ENCODE measurements around the gene AFF1. TPM values are rescaled to one million over a fixed set of nuclear protein-coding genes. Genes with fewer than 3 reads are reported as not detected.
"Not testable (repeated sequence)": the region's sequence is repeated elsewhere in the genome, so short reads cannot be mapped to it uniquely, and the experiment has no call there.

Gene AFF1
- polyA plus RNA-seq, 3 donors: 40.1 to 57.9 (median 51.0) TPM

GRCh38 chr4:87035881-87036509 lies 101.2 kb downstream of the AFF1 start:
- DNase-seq: no peak

- no peak for DNase-seq
Measured at GRCh38 chr4:87036713-87037112, 101.9 kb downstream of the AFF1 start.

GRCh38 chr4:87037171-87037570 lies 102.4 kb downstream of the AFF1 start:
- DNase-seq: not testable (repeated sequence)

GRCh38 chr4:87037671-87038334 lies 103.0 kb downstream of the AFF1 start:
- no peak for DNase-seq

GRCh38 chr4:87038837-87039615 lies 104.2 kb downstream of the AFF1 start:
- DNase-seq: peak; percentile 87

GRCh38 chr4:87041141-87041540 lies 106.3 kb downstream of the AFF1 start:
- no peak for DNase-seq

- DNase-seq: no peak
Measured at GRCh38 chr4:87042221-87042620, 107.4 kb downstream of the AFF1 start.

- DNase-seq: no peak
Measured at GRCh38 chr4:87042986-87043820, 108.4 kb downstream of the AFF1 start.

- no peak for DNase-seq
Measured at GRCh38 chr4:87044511-87045233, 109.9 kb downstream of the AFF1 start.

GRCh38 chr4:87045234-87045558 lies 110.4 kb downstream of the AFF1 start:
- DNase-seq: no peak

GRCh38 chr4:87045659-87046058 lies 110.8 kb downstream of the AFF1 start:
- DNase-seq: no peak

- no peak for DNase-seq
Measured at GRCh38 chr4:87046121-87046551, 111.3 kb downstream of the AFF1 start.

GRCh38 chr4:87047281-87047798 lies 112.5 kb downstream of the AFF1 start:
- no peak for DNase-seq

GRCh38 chr4:87049508-87049907 lies 114.7 kb downstream of the AFF1 start:
- DNase-seq: no peak

GRCh38 chr4:87050596-87050995 lies 115.8 kb downstream of the AFF1 start:
- DNase-seq: no peak

- no peak for DNase-seq
Measured at GRCh38 chr4:87051121-87051713, 116.4 kb downstream of the AFF1 start.

GRCh38 chr4:87052615-87053014 lies 117.8 kb downstream of the AFF1 start:
- no peak for DNase-seq

- no peak for DNase-seq
Measured at GRCh38 chr4:87053176-87053658, 118.4 kb downstream of the AFF1 start.

- no peak for DNase-seq
Measured at GRCh38 chr4:87053802-87054767, 119.3 kb downstream of the AFF1 start.
